SH-SY5Y (cell line): Measurements from ENCODE around the gene CAPN14.

Experiments used
- GATA2 ChIP-seq: IDR thresholded peaks from 2 replicates; pipeline ENCODE4 v1.6.1; 2011; ENCODE audit warnings: mild to moderate bottlenecking, low read depth, low read length
- GATA3 ChIP-seq: IDR thresholded peaks from 2 replicates; pipeline ENCODE4 v1.6.1; 2011; ENCODE audit warnings: low read depth, mild to moderate bottlenecking, low read length, moderate library complexity

- TF ChIP-seq GATA2 (no peak), GATA3 (no peak)
Measured at GRCh38 chr2:31136000-31136399, 81.3 kb downstream of the CAPN14 start.
